Uterus (tissue), 2 donors: ENCODE data around the gene INPP5D.

ENCODE experiments used
- CTCF ChIP-seq, 4 experiments: fragments of 200-600 bp in 2 of 4; fragments of 450-650 bp in 2 of 4; sonication (generic) in 2 of 4; IDR thresholded peaks; one replicate each; pipeline ENCODE4 v1.5.1; 2016 to 2019; ENCODE audit warnings: antibody characterized with exemption in 4 of 4, mild to moderate bottlenecking in 2 of 4, moderate library complexity in 1 of 4
- POLR2A ChIP-seq, 2 donors: fragments of 450-650 bp; IDR thresholded peaks; one replicate each; pipeline ENCODE4 v1.6.1; 2016; ENCODE audit warnings: antibody characterized with exemption in 2 of 2, mild to moderate bottlenecking in 1 of 2, moderate library complexity in 1 of 2

GRCh38 chr2:233051241-233052149 lies 8.6 kb upstream of the INPP5D start:
- TF ChIP-seq CTCF (IDR thresholded peaks at IDR 0.05) (peak in 1 of 4 experiments; percentile 10), POLR2A (IDR thresholded peaks at IDR 0.05) (no peak)
